Measurements from ENCODE around the gene TMEM139.
A peak's percentile ranks its signal among the peaks of the same experiment; 100 is the strongest.

The TMEM139 gene

GRCh38 chr7:143240291-143241168 lies 44.2 kb upstream of the TMEM139 start:
- H3K9me3 ChIP-seq (ENCODE audit: control insufficient read depth, insufficient read depth, low read depth, low read length) = no peaks in the 10 kb centered on the region
- H3K4me3 ChIP-seq (ENCODE audit: low read depth, low read length) = no peak overlapping the region
- POLR2A ChIA-PET = interaction anchor here (0.6 to 1.5 kb wide), 3 partner anchors 23 to 61 kb away, joined by 3 to 6 read pairs (median 6); partner anchors contain the start of genes CASP2 and GSTK1
- no peak for TF ChIP-seq ZNF513 (tag by site-specific recombination; IDR thresholded peaks at IDR 0.05)
- TF ChIP-seq ZNF654 (tag by site-specific recombination; IDR thresholded peaks at IDR 0.05; ENCODE audit: low read depth) = peak; percentile 95
- TF ChIP-seq ZNF660 (tag by site-specific recombination; IDR thresholded peaks at IDR 0.05) = peak; percentile 60
- no peak for TF ChIP-seq ZNF549 (tag by site-specific recombination; IDR thresholded peaks at IDR 0.05)
- no peak for TF ChIP-seq ZNF391 (tag by site-specific recombination; IDR thresholded peaks at IDR 0.05; ENCODE audit: borderline replicate concordance, low read depth)
- TF ChIP-seq HOXC10 (CRISPR knock-in tag; IDR thresholded peaks at IDR 0.05) = no peak
- TF ChIP-seq CTCF (tag by site-specific recombination; IDR thresholded peaks at IDR 0.05) = peak; percentile 39; the same call in 1 of the 2 replicates
- TF ChIP-seq KLF7 (tag by site-specific recombination; IDR thresholded peaks at IDR 0.05; ENCODE audit: borderline replicate concordance) = no peak
- no peak for TF ChIP-seq ZNF280C (tag by site-specific recombination; IDR thresholded peaks at IDR 0.05)
- TF ChIP-seq ZSCAN30 (tag by site-specific recombination; IDR thresholded peaks at IDR 0.05) = 0 out of 2 replicates have a peak, but pooled peaks have one; percentile 44
- no peak for TF ChIP-seq ZNF433 (tag by site-specific recombination; IDR thresholded peaks at IDR 0.05; ENCODE audit: low read depth)
- no peak for TF ChIP-seq ZNF610 (tag by site-specific recombination; IDR thresholded peaks at IDR 0.05; ENCODE audit: borderline replicate concordance)
- H3K4me1 ChIP-seq (ENCODE audit: control insufficient read depth, insufficient read depth, low read length) = no peaks in the 10 kb centered on the region
- H3K27ac ChIP-seq (ENCODE audit: extremely low read depth, low read depth, low read length) = no peak overlapping the region
- CTCF ChIA-PET = interaction anchor here (0.5 to 4.2 kb wide), 52 partner anchors 9 to 966 kb away, joined by 3 to 56 read pairs (median 5); partner anchors contain the start of genes CASP2, GSTK1, OR2F2 and TAS2R40
- H3K36me3 ChIP-seq (ENCODE audit: control insufficient read depth in 2 of 2, insufficient read depth in 1 of 2, low read length in 2 of 2) = no peaks in the 10 kb centered on the region

- Histone ChIP-seq H3K27ac (ENCODE audit: extremely low read depth, low read depth, low read length) (no peak overlapping the region), H3K4me1 (ENCODE audit: control insufficient read depth, insufficient read depth, low read length) (no peaks in the 10 kb centered on the region), H3K4me3 (ENCODE audit: low read depth, low read length) (no peak overlapping the region), H3K9me3 (ENCODE audit: control insufficient read depth, insufficient read depth, low read depth, low read length) (no peaks in the 10 kb centered on the region), H3K36me3 (ENCODE audit: control insufficient read depth in 2 of 2, insufficient read depth in 1 of 2, low read length in 2 of 2) (no peaks in the 10 kb centered on the region)
- ChIA-PET CTCF (interaction anchor here (1.1 to 4.2 kb wide), 5 partner anchors 10 to 174 kb away, joined by 4 to 56 read pairs (median 29); no protein-coding TSS in a partner anchor), POLR2A (interaction anchor here (1.4 kb wide), 1 partner anchor 21 kb away, joined by 4 read pairs; the partner anchor contains the start of gene GSTK1)
- TF ChIP-seq ZBTB11 (tag by site-specific recombination; conservative IDR thresholded peaks at IDR 0.05; ENCODE audit: low read depth) = no peak
- TF ChIP-seq ZNF394 (tag by site-specific recombination; IDR thresholded peaks at IDR 0.05; ENCODE audit: borderline replicate concordance) = no peak
- no peak for TF ChIP-seq ZNF138 (tag by site-specific recombination; IDR thresholded peaks at IDR 0.05; ENCODE audit: borderline replicate concordance)
- no peak for TF ChIP-seq ZNF548 (tag by site-specific recombination; IDR thresholded peaks at IDR 0.05)
- no peak for TF ChIP-seq ZNF433 (tag by site-specific recombination; IDR thresholded peaks at IDR 0.05; ENCODE audit: low read depth)
- no peak for TF ChIP-seq ZBTB26 (tag by site-specific recombination; optimal IDR thresholded peaks at IDR 0.05)
- TF ChIP-seq ZIC2 (tag by site-specific recombination; IDR thresholded peaks at IDR 0.05) = no peak
- TF ChIP-seq ZBTB44 (tag by site-specific recombination; IDR thresholded peaks at IDR 0.05) = no peak
- no peak for TF ChIP-seq ZNF354C (tag by site-specific recombination; IDR thresholded peaks at IDR 0.05; ENCODE audit: borderline replicate concordance, low read depth)
These were observed 42.5 kb upstream of the TMEM139 start for GRCh38 chr7:143242306-143242705.

Data from HEK293 (cell line).